ENCODE results near the gene C5AR1.

GRCh38 chr19:47341734-47342133 is 32.1 kb downstream of the C5AR1 start:
- TF ChIP-seq POLR2A (IDR thresholded peaks at IDR 0.05) (no peak), CTCF (IDR thresholded peaks at IDR 0.05) (no peak)

All from thyroid gland (tissue), 4 donors.